KG1 (cell line): ENCODE data around the gene CDK5.

Experiments used
- DNase-seq: peaks from one replicate; lab custom pipeline; 2025; lab: John Stamatoyannopoulos, UW

Gene CDK5

GRCh38 chr7:151073990-151074389 is 16.3 kb upstream of the CDK5 start:
- no peak for DNase-seq

GRCh38 chr7:151071032-151071866 is 13.6 kb upstream of the CDK5 start:
- no peak for DNase-seq

- DNase-seq, result no peak
These were observed 12.9 kb upstream of the CDK5 start for GRCh38 chr7:151070574-151070960.

GRCh38 chr7:151069841-151070573 is 12.3 kb upstream of the CDK5 start:
- no peak for DNase-seq

GRCh38 chr7:151068069-151068773 is 10.5 kb upstream of the CDK5 start:
- DNase-seq, result no peak

GRCh38 chr7:151066273-151066974 is 8.7 kb upstream of the CDK5 start:
- no peak for DNase-seq

GRCh38 chr7:151065516-151065915 is 7.8 kb upstream of the CDK5 start:
- DNase-seq, result no peak

GRCh38 chr7:151064993-151065392 is 7.3 kb upstream of the CDK5 start:
- DNase-seq, result no peak

GRCh38 chr7:151064454-151064853 is 6.8 kb upstream of the CDK5 start:
- no peak for DNase-seq

GRCh38 chr7:151063212-151063561 is 5.5 kb upstream of the CDK5 start:
- DNase-seq, result no peak

- no peak for DNase-seq
These were observed 4.9 kb upstream of the CDK5 start for GRCh38 chr7:151062399-151063211.

GRCh38 chr7:151062111-151062398 is 4.4 kb upstream of the CDK5 start:
- no peak for DNase-seq

- no peak for DNase-seq
These were observed 3.8 kb upstream of the CDK5 start for GRCh38 chr7:151061213-151062110.

- DNase-seq, result no peak
These were observed 2.9 kb upstream of the CDK5 start for GRCh38 chr7:151060416-151061212.

- no peak for DNase-seq
These were observed 2.4 kb upstream of the CDK5 start for GRCh38 chr7:151060113-151060415.

GRCh38 chr7:151059367-151060112 is 1.8 kb upstream of the CDK5 start, which contains the start of gene SLC4A2:
Gene SLC4A2, plus strand, starts transcription at chr7:151059589. Its CDS starts 2,399 bp downstream, at chr7:151061988.
- DNase-seq, result no peak

GRCh38 chr7:151058781-151059366 is 1.2 kb upstream of the CDK5 start:
- DNase-seq, result no peak

GRCh38 chr7:151057989-151058780 is 488 bp upstream of the CDK5 start:
- DNase-seq, result peak; percentile 75
